Coronary artery (tissue), 2 donors: ENCODE measurements around the gene SIM2.

Experiments used
- DNase-seq: peaks from one replicate; pipeline ENCODE4 v3.0.0-alpha.2; 2017; ENCODE audit warnings: low spot score
- H3K27ac ChIP-seq, 2 donors: fragments of 200-600 bp; sonication (generic); one replicate each; pipeline ENCODE4 v1.5.1; 2016 to 2019
- H3K4me3 ChIP-seq: fragments of 200-600 bp; sonication (generic); 2 replicates; pipeline ENCODE4 v1.5.1; 2016; ENCODE audit warnings: mild to moderate bottlenecking, moderate library complexity
- CTCF ChIP-seq: fragments of 200-600 bp; sonication (generic); IDR thresholded peaks from one replicate; pipeline ENCODE4 v1.5.1; 2019; ENCODE audit warnings: antibody characterized with exemption

SIM2 gene

GRCh38 chr21:36686955-36687354 lies 12.0 kb upstream of the SIM2 start:
- Histone ChIP-seq H3K27ac (no peak overlapping the region), H3K4me3 (no peak overlapping the region)
- DNase-seq, result no peak
- TF ChIP-seq CTCF, result no peak

GRCh38 chr21:36688324-36688723 lies 10.6 kb upstream of the SIM2 start:
- H3K4me3 ChIP-seq, result no peak overlapping the region
- H3K27ac ChIP-seq, result no peak overlapping the region
- DNase-seq, result no peak
- TF ChIP-seq CTCF, result no peak

GRCh38 chr21:36689324-36689723 lies 9.6 kb upstream of the SIM2 start:
- no peak overlapping the region for H3K27ac ChIP-seq
- no peak for TF ChIP-seq CTCF
- H3K4me3 ChIP-seq, result no peak overlapping the region
- no peak for DNase-seq

- TF ChIP-seq CTCF, result no peak
- no peak for DNase-seq
- H3K27ac ChIP-seq, result no peak overlapping the region
- no peak overlapping the region for H3K4me3 ChIP-seq
Observed at GRCh38 chr21:36690628-36691554, 8.0 kb upstream of the SIM2 start.

- TF ChIP-seq CTCF, result no peak
- Histone ChIP-seq H3K4me3 (no peak overlapping the region), H3K27ac (no peak overlapping the region)
- no peak for DNase-seq
Observed at GRCh38 chr21:36691555-36692041, 7.3 kb upstream of the SIM2 start.

- Histone ChIP-seq H3K27ac (no peak overlapping the region), H3K4me3 (no peak overlapping the region)
- no peak for DNase-seq
- TF ChIP-seq CTCF, result no peak
Observed at GRCh38 chr21:36692114-36692834, 6.6 kb upstream of the SIM2 start.
